AG04450 (cell line): ENCODE data around the gene SMC1B. TPM values are rescaled to one million over a fixed set of nuclear protein-coding genes. Genes with fewer than 3 reads are reported as not detected.
A peak's percentile ranks its signal among the peaks of the same experiment; 100 is the strongest.

Source experiments
- CTCF ChIA-PET: fragments of 300-600, 350-600 bp; formaldehyde crosslinking; extraction: SDS; loops from one replicate; lab custom pipeline; 2022; ENCODE audit warnings: antibody characterized with exemption, inconsistent platforms; lab: Charles Lee
- POLR2A ChIA-PET: fragments of 350-600 bp; formaldehyde crosslinking; extraction: SDS; loops from one replicate; lab custom pipeline; 2021; ENCODE audit warnings: antibody characterized with exemption, inconsistent platforms; lab: Yijun Ruan, JAX
- DNase-seq: peaks from one replicate; pipeline ENCODE4 v3.0.0-alpha.2; 2011; ENCODE audit warnings: low read depth, low spot score
- H3K27ac ChIP-seq: one replicate; pipeline ENCODE4 v1.5.1; 2012; ENCODE audit warnings: low read depth, low read length, control low read depth
- H3K27me3 ChIP-seq: one replicate; pipeline ENCODE4 v1.6.0; 2012; ENCODE audit warnings: low read length; ENCODE audit not compliant: control insufficient read depth, insufficient read depth
- H3K4me3 ChIP-seq: 2 replicates; pipeline ENCODE4 v1.5.1; 2011; ENCODE audit warnings: mild to moderate bottlenecking, low read depth, low read length, control low read depth
- H3K9me3 ChIP-seq: 2 replicates; pipeline ENCODE4 v1.5.1; 2012; ENCODE audit warnings: low read length; ENCODE audit not compliant: control insufficient read depth, insufficient read depth
- CTCF ChIP-seq: IDR thresholded peaks from 2 replicates; pipeline ENCODE4 v1.5.1; 2011; ENCODE audit warnings: low read depth, low read length, control low read depth, inconsistent platforms
- polyA plus RNA-seq: library from polyadenylated mRNA; depleted of rRNA; stranded (reverse); fragments of >200 nt; gene quantifications from 2 replicates; pipeline ENCODE4 v1.2.3, GENCODE V29; 2011

SMC1B gene
- polyA plus RNA-seq, 1 experiment: not detected

- TF ChIP-seq CTCF: no peak
- CTCF ChIA-PET: no interaction called here
- Histone ChIP-seq H3K27me3 (no peaks in the 10 kb centered on the region), H3K4me3 (no peak overlapping the region), H3K27ac (no peak overlapping the region), H3K9me3 (no peaks in the 10 kb centered on the region)
- DNase-seq: no peak
- POLR2A ChIA-PET: no interaction called here
These were observed 91.6 kb downstream of the SMC1B start for GRCh38 chr22:45321827-45322226.

- DNase-seq: peak; percentile 38
- no peak for TF ChIP-seq CTCF
- ChIA-PET CTCF (no interaction called here), POLR2A (no interaction called here)
- no peaks in the 10 kb centered on the region for H3K27me3 ChIP-seq
- peak overlapping the region; percentile 43 for H3K27ac ChIP-seq
- H3K4me3 ChIP-seq: no peak overlapping the region
- H3K9me3 ChIP-seq: no peaks in the 10 kb centered on the region
These were observed 92.9 kb downstream of the SMC1B start for GRCh38 chr22:45320357-45320976.

GRCh38 chr22:45319324-45319685 is 94.1 kb downstream of the SMC1B start:
- Histone ChIP-seq H3K27me3 (no peaks in the 10 kb centered on the region), H3K4me3 (no peak overlapping the region), H3K27ac (peak overlapping the region; percentile 92), H3K9me3 (no peaks in the 10 kb centered on the region)
- TF ChIP-seq CTCF: no peak
- ChIA-PET CTCF (interaction anchor here (0.7 kb wide), 1 partner anchor 235 kb away, joined by 4 read pairs; no protein-coding TSS in a partner anchor), POLR2A (interaction anchor here (1.1 kb wide), 1 partner anchor 186 kb away, joined by 4 read pairs; no protein-coding TSS in a partner anchor)
- peak; percentile 39 for DNase-seq

- no peaks in the 10 kb centered on the region for H3K27me3 ChIP-seq
- H3K27ac ChIP-seq: peak overlapping the region; percentile 92
- ChIA-PET POLR2A (interaction anchor here (0.6 to 1.1 kb wide), 2 partner anchors 186 to 255 kb away, joined by 4 to 7 read pairs; no protein-coding TSS in a partner anchor), CTCF (interaction anchor here (0.6 to 1.4 kb wide), 3 partner anchors 141 to 235 kb away, joined by 3 to 4 read pairs (median 3); no protein-coding TSS in a partner anchor)
- peak overlapping the region; percentile 17; the same call in 1 of the 2 replicates for H3K4me3 ChIP-seq
- no peak for DNase-seq
- no peak for TF ChIP-seq CTCF
- H3K9me3 ChIP-seq: no peaks in the 10 kb centered on the region
These were observed 94.7 kb downstream of the SMC1B start for GRCh38 chr22:45318558-45319323.
